Natural killer cell (primary cell): ENCODE results near the gene SLC25A10. TPM values are rescaled to one million over a fixed set of nuclear protein-coding genes. Genes with fewer than 3 reads are reported as not detected.
A peak's percentile ranks its signal among the peaks of the same experiment; 100 is the strongest.

Experiments used
- ATAC-seq, 3 donors: fragments of 150-1000 bp in 2 of 3; fragments of 200-7000 bp in 1 of 3; cut with Tn5 transposase; 1 replicate in 1 of 3; 2 replicates in 2 of 3; pipeline ENCODE4 v1.10.0; 2021; ENCODE audit warnings: mild to moderate bottlenecking in 2 of 3, moderate library complexity in 2 of 3
- DNase-seq, 2 donors: peaks; one replicate each; pipeline versions ENCODE4 v3.0.0 to v3.0.0-alpha.2; 2013 to 2021; ENCODE audit warnings: mixed read lengths in 1 of 2
- H3K27ac ChIP-seq: one replicate; pipeline ENCODE4 v1.5.1; 2013; ENCODE audit warnings: mild to moderate bottlenecking, low read length
- H3K27me3 ChIP-seq: one replicate; pipeline ENCODE4 v1.6.1; 2013; ENCODE audit warnings: low read length; ENCODE audit not compliant: control insufficient read depth, insufficient read depth
- H3K36me3 ChIP-seq: one replicate; pipeline ENCODE4 v1.6.1; 2013; ENCODE audit warnings: low read length; ENCODE audit not compliant: control insufficient read depth, insufficient read depth
- H3K4me1 ChIP-seq: one replicate; pipeline ENCODE4 v1.6.1; 2013; ENCODE audit warnings: low read length; ENCODE audit not compliant: control insufficient read depth, insufficient read depth
- H3K4me3 ChIP-seq: one replicate; pipeline ENCODE4 v1.5.1; 2013; ENCODE audit warnings: low read length
- H3K9me3 ChIP-seq: one replicate; pipeline ENCODE4 v1.6.1; 2013; ENCODE audit warnings: low read length; ENCODE audit not compliant: control insufficient read depth, insufficient read depth
- H3K27ac Mint-ChIP-seq, 2 donors: one replicate each; pipeline ENCODE4 v1.8.0; 2022; ENCODE audit warnings: mild to moderate bottlenecking in 2 of 2, mixed read lengths in 2 of 2, moderate library complexity in 1 of 2
- H3K27me3 Mint-ChIP-seq, 2 donors: one replicate each; pipeline ENCODE4 v1.8.0; 2022; ENCODE audit warnings: low read depth in 2 of 2, mixed read lengths in 2 of 2
- H3K36me3 Mint-ChIP-seq: one replicate; pipeline ENCODE4 v1.8.0; 2022; ENCODE audit warnings: mixed read lengths
- H3K4me1 Mint-ChIP-seq, 2 donors: one replicate each; pipeline ENCODE4 v1.8.0; 2022; ENCODE audit warnings: mixed read lengths in 2 of 2
- H3K4me3 Mint-ChIP-seq: one replicate; pipeline ENCODE4 v1.8.0; 2022; ENCODE audit warnings: mild to moderate bottlenecking, moderate library complexity, mixed read lengths
- H3K9me3 Mint-ChIP-seq, 2 donors: one replicate each; pipeline ENCODE4 v1.8.0; 2022; ENCODE audit warnings: mixed read lengths in 2 of 2
- WGBS: methylation state at CpG from one replicate; pipeline ENCODE4 v1.1.7; 2013; ENCODE audit warnings: missing lambda C conversion rate; ENCODE audit not compliant: insufficient coverage; 5-methylcytosine and 5-hydroxymethylcytosine counted together
- intact Hi-C: fragments of 100-400 bp; cut with micrococcal nuclease; formaldehyde crosslinking; loops from one replicate; pipeline ENCODE4 v1.14.2; 2022
- total RNA-seq, 4 donors: library from RNA; stranded (reverse); fragments of 120-200 nt in 1 of 4; gene quantifications; one replicate each; pipeline versions ENCODE4 v1.2.3 to v1.2.4, GENCODE V29; 2013 to 2022
- TF ChIP-seq, protein P1 (sequence below): fragments of 200-600 bp; IDR thresholded peaks from one replicate; pipeline ENCODE4 v1.8.0; 2022; ENCODE audit warnings: antibody characterized with exemption

The SLC25A10 gene
- total RNA-seq, 3 donors from 2014 or later (not counting 1 experiment from before 2014, with no cell fraction given), result 5.7 to 6.3 (median 5.8) TPM

DNA sequence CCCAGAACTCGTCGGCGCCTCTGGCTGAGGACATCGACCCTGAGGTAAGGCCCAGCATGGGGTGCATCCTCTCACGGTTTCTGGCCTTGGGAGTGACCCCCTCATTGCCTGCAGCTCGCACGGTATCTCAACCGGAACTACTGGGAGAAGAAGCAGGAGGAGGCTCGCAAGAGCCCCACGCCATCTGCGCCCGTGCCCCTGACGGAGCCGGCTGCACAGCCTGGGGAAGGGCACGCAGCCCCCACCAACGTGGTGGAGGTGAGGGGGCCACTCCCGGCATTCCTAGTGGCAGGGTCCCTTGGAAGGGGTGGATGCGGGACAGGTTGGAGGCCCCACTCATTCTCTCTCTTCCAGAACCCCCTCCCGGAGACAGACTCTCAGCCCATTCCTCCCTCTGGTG lies 17.3 kb upstream of the SLC25A10 start:
- Mint-ChIP-seq H3K27ac (no peak overlapping the region), H3K4me3 (no peak overlapping the region), H3K9me3 (no peaks in the 10 kb centered on the region), H3K4me1 (peaks cover 3 to 4% of the 10 kb centered on the region in 2 donors), H3K27me3 (no peaks in the 10 kb centered on the region), H3K36me3 (no peaks in the 10 kb centered on the region)
- Histone ChIP-seq H3K27ac (no peak overlapping the region), H3K9me3 (no peaks in the 10 kb centered on the region), H3K27me3 (no peaks in the 10 kb centered on the region), H3K4me3 (no peak overlapping the region), H3K36me3 (peaks cover 84% of the 10 kb centered on the region), H3K4me1 (no peaks in the 10 kb centered on the region)
- 98% methylated on average over 19 of the region's 19 CpGs for WGBS
- intact Hi-C loops, result no loop called here
- TF ChIP-seq, protein P1, sequence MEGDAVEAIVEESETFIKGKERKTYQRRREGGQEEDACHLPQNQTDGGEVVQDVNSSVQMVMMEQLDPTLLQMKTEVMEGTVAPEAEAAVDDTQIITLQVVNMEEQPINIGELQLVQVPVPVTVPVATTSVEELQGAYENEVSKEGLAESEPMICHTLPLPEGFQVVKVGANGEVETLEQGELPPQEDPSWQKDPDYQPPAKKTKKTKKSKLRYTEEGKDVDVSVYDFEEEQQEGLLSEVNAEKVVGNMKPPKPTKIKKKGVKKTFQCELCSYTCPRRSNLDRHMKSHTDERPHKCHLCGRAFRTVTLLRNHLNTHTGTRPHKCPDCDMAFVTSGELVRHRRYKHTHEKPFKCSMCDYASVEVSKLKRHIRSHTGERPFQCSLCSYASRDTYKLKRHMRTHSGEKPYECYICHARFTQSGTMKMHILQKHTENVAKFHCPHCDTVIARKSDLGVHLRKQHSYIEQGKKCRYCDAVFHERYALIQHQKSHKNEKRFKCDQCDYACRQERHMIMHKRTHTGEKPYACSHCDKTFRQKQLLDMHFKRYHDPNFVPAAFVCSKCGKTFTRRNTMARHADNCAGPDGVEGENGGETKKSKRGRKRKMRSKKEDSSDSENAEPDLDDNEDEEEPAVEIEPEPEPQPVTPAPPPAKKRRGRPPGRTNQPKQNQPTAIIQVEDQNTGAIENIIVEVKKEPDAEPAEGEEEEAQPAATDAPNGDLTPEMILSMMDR, result no peak
- DNase-seq (no peak), ATAC-seq (no peak)

- H3K36me3 ChIP-seq, result peaks cover 80% of the 10 kb centered on the region
- ATAC-seq, result no peak
- TF ChIP-seq, protein P1, result no peak
Measured at GRCh38 chr17:81695211-81695610, 16.9 kb upstream of the SLC25A10 start.

GRCh38 chr17:81695801-81696200 lies 16.3 kb upstream of the SLC25A10 start:
- H3K4me3 ChIP-seq, result no peak overlapping the region
- Mint-ChIP-seq H3K36me3 (no peaks in the 10 kb centered on the region), H3K9me3 (no peaks in the 10 kb centered on the region), H3K27me3 (no peaks in the 10 kb centered on the region), H3K27ac (no peak overlapping the region), H3K4me1 (peaks cover 0 to 1% of the 10 kb centered on the region in 2 donors), H3K4me3 (no peak overlapping the region)
- TF ChIP-seq, protein P1, result no peak
- WGBS, result 95% methylated on average over 22 of the region's 22 CpGs
- peaks cover 3% of the 10 kb centered on the region for H3K4me1 ChIP-seq
- no peak overlapping the region for H3K27ac ChIP-seq
- DNase-seq (no peak), ATAC-seq (no peak)
- H3K36me3 ChIP-seq, result peaks cover 77% of the 10 kb centered on the region
- intact Hi-C loops, result no loop called here
- H3K9me3 ChIP-seq, result no peaks in the 10 kb centered on the region
- no peaks in the 10 kb centered on the region for H3K27me3 ChIP-seq

More at GRCh38 chr17:81695211-81695610, 16.9 kb upstream of the SLC25A10 start:
- Mint-ChIP-seq H3K27me3 (no peaks in the 10 kb centered on the region), H3K9me3 (no peaks in the 10 kb centered on the region), H3K4me1 (no peaks in the 10 kb centered on the region), H3K27ac (no peak overlapping the region), H3K36me3 (no peaks in the 10 kb centered on the region), H3K4me3 (no peak overlapping the region)
- WGBS, result 95% methylated on average over 6 of the region's 6 CpGs
- H3K9me3 ChIP-seq, result no peaks in the 10 kb centered on the region
- no peaks in the 10 kb centered on the region for H3K4me1 ChIP-seq
- no peak for DNase-seq
- intact Hi-C loops, result no loop called here
- H3K27me3 ChIP-seq, result no peaks in the 10 kb centered on the region
- H3K27ac ChIP-seq, result no peak overlapping the region
- H3K4me3 ChIP-seq, result no peak overlapping the region

DNA sequence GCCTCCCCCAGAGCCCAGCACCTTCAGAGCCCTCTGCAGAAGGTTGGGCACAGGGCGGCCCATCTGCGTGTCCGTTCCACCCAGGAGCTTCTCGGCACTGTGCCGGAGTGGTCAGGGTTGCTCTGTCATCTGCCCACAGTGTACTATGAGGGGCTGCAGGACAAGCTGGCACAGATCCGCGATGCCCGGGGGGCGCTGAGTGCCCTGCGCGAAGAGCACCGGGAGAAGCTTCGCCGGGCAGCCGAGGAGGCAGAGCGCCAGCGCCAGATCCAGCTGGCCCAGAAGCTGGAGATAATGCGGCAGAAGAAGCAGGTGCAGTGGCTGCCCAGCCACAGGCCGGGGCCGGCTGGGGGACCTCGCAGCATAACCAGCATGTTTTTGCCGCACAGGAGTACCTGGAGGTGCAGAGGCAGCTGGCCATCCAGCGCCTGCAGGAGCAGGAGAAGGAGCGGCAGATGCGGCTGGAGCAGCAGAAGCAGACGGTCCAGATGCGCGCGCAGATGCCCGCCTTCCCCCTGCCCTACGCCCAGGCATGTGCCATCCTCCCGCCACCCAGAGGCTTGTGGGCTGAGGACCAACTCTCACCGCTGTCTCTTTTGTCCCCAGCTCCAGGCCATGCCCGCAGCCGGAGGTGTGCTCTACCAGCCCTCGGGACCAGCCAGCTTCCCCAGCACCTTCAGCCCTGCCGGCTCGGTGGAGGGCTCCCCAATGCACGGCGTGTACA lies 15.7 kb upstream of the SLC25A10 start:
- Mint-ChIP-seq H3K9me3 (no peaks in the 10 kb centered on the region), H3K27ac (no peak overlapping the region), H3K4me1 (peaks cover under 1 to 7% of the 10 kb centered on the region in 2 donors), H3K27me3 (no peaks in the 10 kb centered on the region), H3K36me3 (no peaks in the 10 kb centered on the region), H3K4me3 (no peak overlapping the region)
- Histone ChIP-seq H3K27me3 (no peaks in the 10 kb centered on the region), H3K36me3 (peaks cover 76% of the 10 kb centered on the region), H3K4me3 (no peak overlapping the region), H3K27ac (no peak overlapping the region), H3K9me3 (no peaks in the 10 kb centered on the region), H3K4me1 (peaks cover 9% of the 10 kb centered on the region)
- 97% methylated on average over 40 of the region's 40 CpGs for WGBS
- intact Hi-C loops, result no loop called here
- ATAC-seq (peak in 1 of 3 donors; percentile 5), DNase-seq (no peak)
- TF ChIP-seq, protein P1, result no peak
